NT2/D1 (cell line): ENCODE data around the gene TBCD.

ENCODE experiments used
- SUZ12 ChIP-seq: IDR thresholded peaks from 2 replicates; pipeline ENCODE4 v1.6.1; 2011; ENCODE audit not compliant: insufficient read length, insufficient read depth; ENCODE audit errors: extremely low read depth
- YY1 ChIP-seq: IDR thresholded peaks from 2 replicates; pipeline ENCODE4 v1.6.1; 2011; ENCODE audit not compliant: insufficient read length, insufficient read depth
- ZNF274 ChIP-seq: IDR thresholded peaks from 2 replicates; pipeline ENCODE4 v1.6.1; 2011; ENCODE audit warnings: mild to moderate bottlenecking, low read depth, low read length

GRCh38 chr17:82823004-82823403, 71.1 kb downstream of the TBCD start:
- TF ChIP-seq SUZ12, result no peak
- no peak for TF ChIP-seq YY1
- TF ChIP-seq ZNF274, result no peak
